ENCODE data around the gene LILRA5.

DNA sequence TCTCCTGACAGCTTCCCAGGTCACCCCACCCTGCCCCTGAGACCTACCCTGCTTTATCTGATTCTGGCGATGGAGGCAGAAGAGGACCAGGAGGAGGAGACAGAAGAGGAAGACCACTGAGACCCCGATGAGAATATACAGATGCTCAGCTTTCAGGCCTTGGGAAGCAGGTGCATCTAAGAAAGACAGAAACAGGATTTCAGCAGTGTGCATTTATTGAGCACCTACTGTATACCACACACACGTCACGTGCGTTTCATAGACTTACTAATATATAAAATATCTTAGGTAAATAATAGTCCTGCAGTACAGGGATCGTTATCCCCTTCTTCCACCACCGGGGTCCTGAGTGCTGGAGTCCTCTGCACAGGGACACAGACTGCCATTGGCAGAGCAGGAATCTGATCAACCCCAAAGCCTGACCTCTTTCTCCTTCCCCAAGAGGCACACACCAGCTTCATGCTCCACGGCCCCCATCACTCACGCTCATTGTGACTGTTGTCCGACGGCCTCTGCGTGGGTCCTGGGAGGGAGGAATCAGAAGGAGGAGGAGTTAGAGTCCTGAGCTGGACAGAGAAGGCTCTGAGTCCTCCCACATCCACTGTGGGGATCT, 43.6 kb upstream of the LILRA5 start:
- TF ChIP-seq, protein P1, sequence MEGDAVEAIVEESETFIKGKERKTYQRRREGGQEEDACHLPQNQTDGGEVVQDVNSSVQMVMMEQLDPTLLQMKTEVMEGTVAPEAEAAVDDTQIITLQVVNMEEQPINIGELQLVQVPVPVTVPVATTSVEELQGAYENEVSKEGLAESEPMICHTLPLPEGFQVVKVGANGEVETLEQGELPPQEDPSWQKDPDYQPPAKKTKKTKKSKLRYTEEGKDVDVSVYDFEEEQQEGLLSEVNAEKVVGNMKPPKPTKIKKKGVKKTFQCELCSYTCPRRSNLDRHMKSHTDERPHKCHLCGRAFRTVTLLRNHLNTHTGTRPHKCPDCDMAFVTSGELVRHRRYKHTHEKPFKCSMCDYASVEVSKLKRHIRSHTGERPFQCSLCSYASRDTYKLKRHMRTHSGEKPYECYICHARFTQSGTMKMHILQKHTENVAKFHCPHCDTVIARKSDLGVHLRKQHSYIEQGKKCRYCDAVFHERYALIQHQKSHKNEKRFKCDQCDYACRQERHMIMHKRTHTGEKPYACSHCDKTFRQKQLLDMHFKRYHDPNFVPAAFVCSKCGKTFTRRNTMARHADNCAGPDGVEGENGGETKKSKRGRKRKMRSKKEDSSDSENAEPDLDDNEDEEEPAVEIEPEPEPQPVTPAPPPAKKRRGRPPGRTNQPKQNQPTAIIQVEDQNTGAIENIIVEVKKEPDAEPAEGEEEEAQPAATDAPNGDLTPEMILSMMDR (conservative IDR thresholded peaks at IDR 0.05) = no peak
- TF ChIP-seq ZFX (IDR thresholded peaks at IDR 0.05) = no peak

Measured in C4-2B (cell line).